Measurements from ENCODE around the gene NPRL2. TPM values are rescaled to one million over a fixed set of nuclear protein-coding genes. Genes with fewer than 3 reads are reported as not detected.

Gene NPRL2
- total RNA-seq, 1 experiment from 2014 or later = 20.6 TPM

GRCh38 chr3:50327943-50328691 lies 22.5 kb downstream of the NPRL2 start, which contains the start of gene TUSC2 (continued):
- TF ChIP-seq, protein P1, sequence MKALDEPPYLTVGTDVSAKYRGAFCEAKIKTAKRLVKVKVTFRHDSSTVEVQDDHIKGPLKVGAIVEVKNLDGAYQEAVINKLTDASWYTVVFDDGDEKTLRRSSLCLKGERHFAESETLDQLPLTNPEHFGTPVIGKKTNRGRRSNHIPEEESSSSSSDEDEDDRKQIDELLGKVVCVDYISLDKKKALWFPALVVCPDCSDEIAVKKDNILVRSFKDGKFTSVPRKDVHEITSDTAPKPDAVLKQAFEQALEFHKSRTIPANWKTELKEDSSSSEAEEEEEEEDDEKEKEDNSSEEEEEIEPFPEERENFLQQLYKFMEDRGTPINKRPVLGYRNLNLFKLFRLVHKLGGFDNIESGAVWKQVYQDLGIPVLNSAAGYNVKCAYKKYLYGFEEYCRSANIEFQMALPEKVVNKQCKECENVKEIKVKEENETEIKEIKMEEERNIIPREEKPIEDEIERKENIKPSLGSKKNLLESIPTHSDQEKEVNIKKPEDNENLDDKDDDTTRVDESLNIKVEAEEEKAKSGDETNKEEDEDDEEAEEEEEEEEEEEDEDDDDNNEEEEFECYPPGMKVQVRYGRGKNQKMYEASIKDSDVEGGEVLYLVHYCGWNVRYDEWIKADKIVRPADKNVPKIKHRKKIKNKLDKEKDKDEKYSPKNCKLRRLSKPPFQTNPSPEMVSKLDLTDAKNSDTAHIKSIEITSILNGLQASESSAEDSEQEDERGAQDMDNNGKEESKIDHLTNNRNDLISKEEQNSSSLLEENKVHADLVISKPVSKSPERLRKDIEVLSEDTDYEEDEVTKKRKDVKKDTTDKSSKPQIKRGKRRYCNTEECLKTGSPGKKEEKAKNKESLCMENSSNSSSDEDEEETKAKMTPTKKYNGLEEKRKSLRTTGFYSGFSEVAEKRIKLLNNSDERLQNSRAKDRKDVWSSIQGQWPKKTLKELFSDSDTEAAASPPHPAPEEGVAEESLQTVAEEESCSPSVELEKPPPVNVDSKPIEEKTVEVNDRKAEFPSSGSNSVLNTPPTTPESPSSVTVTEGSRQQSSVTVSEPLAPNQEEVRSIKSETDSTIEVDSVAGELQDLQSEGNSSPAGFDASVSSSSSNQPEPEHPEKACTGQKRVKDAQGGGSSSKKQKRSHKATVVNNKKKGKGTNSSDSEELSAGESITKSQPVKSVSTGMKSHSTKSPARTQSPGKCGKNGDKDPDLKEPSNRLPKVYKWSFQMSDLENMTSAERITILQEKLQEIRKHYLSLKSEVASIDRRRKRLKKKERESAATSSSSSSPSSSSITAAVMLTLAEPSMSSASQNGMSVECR (CRISPR knock-in tag; IDR thresholded peaks at IDR 0.05; ENCODE audit: borderline replicate concordance) = no peak
- TF ChIP-seq, protein P2, sequence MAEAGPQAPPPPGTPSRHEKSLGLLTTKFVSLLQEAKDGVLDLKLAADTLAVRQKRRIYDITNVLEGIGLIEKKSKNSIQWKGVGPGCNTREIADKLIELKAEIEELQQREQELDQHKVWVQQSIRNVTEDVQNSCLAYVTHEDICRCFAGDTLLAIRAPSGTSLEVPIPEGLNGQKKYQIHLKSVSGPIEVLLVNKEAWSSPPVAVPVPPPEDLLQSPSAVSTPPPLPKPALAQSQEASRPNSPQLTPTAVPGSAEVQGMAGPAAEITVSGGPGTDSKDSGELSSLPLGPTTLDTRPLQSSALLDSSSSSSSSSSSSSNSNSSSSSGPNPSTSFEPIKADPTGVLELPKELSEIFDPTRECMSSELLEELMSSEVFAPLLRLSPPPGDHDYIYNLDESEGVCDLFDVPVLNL (CRISPR knock-in tag; IDR thresholded peaks at IDR 0.05; ENCODE audit: borderline replicate concordance, low read depth) = no peak
- TF ChIP-seq GABPB1 (CRISPR knock-in tag; IDR thresholded peaks at IDR 0.05) (peak; percentile 73), ESRRA (CRISPR knock-in tag; IDR thresholded peaks at IDR 0.05; ENCODE audit: borderline replicate concordance) (no peak), ZNF425 (CRISPR knock-in tag; conservative IDR thresholded peaks at IDR 0.05) (no peak), ZNF317 (CRISPR knock-in tag; IDR thresholded peaks at IDR 0.05; ENCODE audit: borderline replicate concordance, low read depth) (no peak), ETV6 (CRISPR knock-in tag; IDR thresholded peaks at IDR 0.05) (peak; percentile 44; the same call in 1 of the 2 replicates), OVOL2 (CRISPR knock-in tag; IDR thresholded peaks at IDR 0.05; ENCODE audit: borderline replicate concordance) (no peak), KAT7 (CRISPR knock-in tag; IDR thresholded peaks at IDR 0.05; ENCODE audit: borderline replicate concordance) (no peak)

GRCh38 chr3:50327129-50327528 lies 23.4 kb downstream of the NPRL2 start:
- no peaks in the 10 kb centered on the region for H3K27me3 Mint-ChIP-seq (ENCODE audit: low read depth)
- peaks cover 30% of the 10 kb centered on the region for H3K4me1 Mint-ChIP-seq
- ChIA-PET CTCF (interaction anchor here (1.3 to 1.7 kb wide), 5 partner anchors 10 to 223 kb away, joined by 3 to 23 read pairs (median 10); partner anchors contain the start of gene HYAL1), POLR2A (interaction anchor here (1.1 to 1.7 kb wide), 3 partner anchors 10 to 52 kb away, joined by 3 to 21 read pairs (median 3); partner anchors contain the start of gene HYAL1)
- DNase-seq (ENCODE audit: low spot score) (no peak), ATAC-seq (no peak)
- peak overlapping the region; percentile 84 for H3K4me3 Mint-ChIP-seq
- no peaks in the 10 kb centered on the region for H3K9me3 Mint-ChIP-seq
- no peak overlapping the region for H3K27ac Mint-ChIP-seq
- peaks cover 26% of the 10 kb centered on the region for H3K36me3 Mint-ChIP-seq
- TF ChIP-seq, protein P3, sequence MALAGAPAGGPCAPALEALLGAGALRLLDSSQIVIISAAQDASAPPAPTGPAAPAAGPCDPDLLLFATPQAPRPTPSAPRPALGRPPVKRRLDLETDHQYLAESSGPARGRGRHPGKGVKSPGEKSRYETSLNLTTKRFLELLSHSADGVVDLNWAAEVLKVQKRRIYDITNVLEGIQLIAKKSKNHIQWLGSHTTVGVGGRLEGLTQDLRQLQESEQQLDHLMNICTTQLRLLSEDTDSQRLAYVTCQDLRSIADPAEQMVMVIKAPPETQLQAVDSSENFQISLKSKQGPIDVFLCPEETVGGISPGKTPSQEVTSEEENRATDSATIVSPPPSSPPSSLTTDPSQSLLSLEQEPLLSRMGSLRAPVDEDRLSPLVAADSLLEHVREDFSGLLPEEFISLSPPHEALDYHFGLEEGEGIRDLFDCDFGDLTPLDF (CRISPR knock-in tag; IDR thresholded peaks at IDR 0.05) = no peak
- TF ChIP-seq, protein P4, sequence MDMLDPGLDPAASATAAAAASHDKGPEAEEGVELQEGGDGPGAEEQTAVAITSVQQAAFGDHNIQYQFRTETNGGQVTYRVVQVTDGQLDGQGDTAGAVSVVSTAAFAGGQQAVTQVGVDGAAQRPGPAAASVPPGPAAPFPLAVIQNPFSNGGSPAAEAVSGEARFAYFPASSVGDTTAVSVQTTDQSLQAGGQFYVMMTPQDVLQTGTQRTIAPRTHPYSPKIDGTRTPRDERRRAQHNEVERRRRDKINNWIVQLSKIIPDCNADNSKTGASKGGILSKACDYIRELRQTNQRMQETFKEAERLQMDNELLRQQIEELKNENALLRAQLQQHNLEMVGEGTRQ (CRISPR knock-in tag; IDR thresholded peaks at IDR 0.05) = no peak
- TF ChIP-seq PRRX2 (CRISPR knock-in tag; IDR thresholded peaks at IDR 0.05) (no peak), STAT6 (CRISPR knock-in tag; conservative IDR thresholded peaks at IDR 0.05; ENCODE audit: low read depth) (no peak), NR1H2 (CRISPR knock-in tag; IDR thresholded peaks at IDR 0.05) (no peak), NR2C2 (CRISPR knock-in tag; IDR thresholded peaks at IDR 0.05) (no peak), OVOL2 (CRISPR knock-in tag; IDR thresholded peaks at IDR 0.05; ENCODE audit: borderline replicate concordance) (no peak), MLX (CRISPR knock-in tag; IDR thresholded peaks at IDR 0.05) (no peak), FOXJ3 (CRISPR knock-in tag; IDR thresholded peaks at IDR 0.05; ENCODE audit: borderline replicate concordance) (no peak), ATF1 (CRISPR knock-in tag; IDR thresholded peaks at IDR 0.05) (no peak), ELF4 (CRISPR knock-in tag; IDR thresholded peaks at IDR 0.05; ENCODE audit: low read depth) (no peak)
- TF ChIP-seq, protein P5, sequence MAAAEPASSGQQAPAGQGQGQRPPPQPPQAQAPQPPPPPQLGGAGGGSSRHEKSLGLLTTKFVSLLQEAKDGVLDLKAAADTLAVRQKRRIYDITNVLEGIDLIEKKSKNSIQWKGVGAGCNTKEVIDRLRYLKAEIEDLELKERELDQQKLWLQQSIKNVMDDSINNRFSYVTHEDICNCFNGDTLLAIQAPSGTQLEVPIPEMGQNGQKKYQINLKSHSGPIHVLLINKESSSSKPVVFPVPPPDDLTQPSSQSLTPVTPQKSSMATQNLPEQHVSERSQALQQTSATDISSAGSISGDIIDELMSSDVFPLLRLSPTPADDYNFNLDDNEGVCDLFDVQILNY (CRISPR knock-in tag; IDR thresholded peaks at IDR 0.05) = no peak

Measured in WTC11 (cell line).